K562 (cell line): Measurements from ENCODE around the gene NXN. TPM values are rescaled to one million over a fixed set of nuclear protein-coding genes. Genes with fewer than 3 reads are reported as not detected.
"Not testable (repeated sequence)": the region's sequence is repeated elsewhere in the genome, so short reads cannot be mapped to it uniquely, and the experiment has no call there.

ENCODE experiments used
- ATAC-seq: fragments of 200-7000 bp; cut with Tn5 transposase; 3 replicates; pipeline ENCODE4 v1.9.1; 2020; ENCODE audit warnings: moderate library complexity
- BruUV-seq: library from RNA; stranded (reverse); fragments of 400-500 nt; replicated peaks from 2 replicates; lab custom pipeline; 2021; lab: Mats Ljungman, UMichigan
- CTCF ChIA-PET: fragments of 300-600 bp; formaldehyde crosslinking; extraction: SDS; loops from one replicate; lab custom pipeline; 2021; ENCODE audit warnings: low intra/inter-chr PET ratio; lab: Yijun Ruan, JAX
- POLR2A ChIA-PET: fragments of 300-600, 350-650 bp; sonication (Branson Sonifier 250); formaldehyde crosslinking; extraction: SDS; loops from one replicate; lab custom pipeline; 2021; ENCODE audit warnings: antibody characterized with exemption, inconsistent platforms; lab: Yijun Ruan, JAX
- DNase-seq, 4 experiments: peaks; one replicate each; pipeline versions ENCODE4 v3.0.0 to v3.0.0-alpha.2; 2011 to 2018; ENCODE audit warnings: low spot score in 3 of 4, mixed read lengths in 3 of 4; ENCODE audit errors: extremely low read depth in 1 of 4
- FAIRE-seq: peaks from 2 replicates; lab custom pipeline; 2011; peaks lifted over from hg19 to GRCh38; lab: Jason Lieb, UNC
- H2AFZ ChIP-seq: 2 replicates; pipeline ENCODE4 v1.6.0; 2011; ENCODE audit warnings: low read depth, low read length, control low read depth, inconsistent platforms
- H3K27ac ChIP-seq: fragments of 200-600 bp; 3 replicates; pipeline ENCODE4 v1.8.0; 2011; ENCODE audit warnings: low read depth, mild to moderate bottlenecking, control low read depth, inconsistent platforms, low read length, moderate library complexity, mixed read lengths; ENCODE audit errors: extremely low read depth
- H3K27me3 ChIP-seq, 2 experiments: fragments of 300-600 bp in 1 of 2; 2 replicates in 1 of 2; 3 replicates in 1 of 2; pipeline versions ENCODE4 v1.6.0 to v1.8.0; 2011; ENCODE audit warnings: inconsistent platforms in 2 of 2, low read length in 2 of 2, mild to moderate bottlenecking in 1 of 2, mixed read lengths in 1 of 2, moderate library complexity in 1 of 2; ENCODE audit not compliant: control insufficient read depth in 2 of 2, insufficient read depth in 2 of 2
- H3K36me3 ChIP-seq: fragments of 300-600 bp; 3 replicates; pipeline ENCODE4 v1.8.0; 2011; ENCODE audit warnings: mild to moderate bottlenecking, low read length, inconsistent platforms; ENCODE audit not compliant: control insufficient read depth, insufficient read depth
- H3K4me1 ChIP-seq, 2 experiments: fragments of 200-600 bp in 1 of 2; replicated peaks in 1 of 2; 2 replicates in 1 of 2; 3 replicates in 1 of 2; pipeline versions ENCODE4 v1.5.1 to v1.8.0; 2011; ENCODE audit warnings: inconsistent platforms in 2 of 2, low read length in 2 of 2, mild to moderate bottlenecking in 1 of 2, mixed read lengths in 1 of 2, moderate library complexity in 1 of 2; ENCODE audit not compliant: control insufficient read depth in 2 of 2, insufficient read depth in 2 of 2
- H3K4me2 ChIP-seq: 2 replicates; pipeline ENCODE4 v1.6.1; 2011; ENCODE audit warnings: low read length, control low read depth, inconsistent platforms, mixed read lengths; ENCODE audit not compliant: insufficient read depth
- H3K4me3 ChIP-seq: fragments of 200-600 bp; sonication (generic), shearing (Covaris generic); 2 replicates; pipeline ENCODE4 v1.5.1; 2016; ENCODE audit warnings: control low read depth, inconsistent platforms
- H3K79me2 ChIP-seq: fragments of 200-600 bp; 3 replicates; pipeline ENCODE4 v1.8.0; 2011; ENCODE audit warnings: low read length, inconsistent platforms; ENCODE audit not compliant: control insufficient read depth, insufficient read depth
- H3K9ac ChIP-seq, 2 experiments: 2 replicates each; pipeline versions ENCODE4 v1.6.0 to v1.6.1; 2011; ENCODE audit warnings: low read depth in 2 of 2, low read length in 2 of 2, control low read depth in 1 of 2, inconsistent platforms in 1 of 2, mild to moderate bottlenecking in 1 of 2, mixed read lengths in 1 of 2; ENCODE audit not compliant: insufficient read depth in 1 of 2
- H3K9me1 ChIP-seq: one replicate; pipeline ENCODE4 v1.6.0; 2011; ENCODE audit warnings: inconsistent platforms, mild to moderate bottlenecking, low read length, moderate library complexity; ENCODE audit not compliant: control insufficient read depth, insufficient read depth
- H3K9me3 ChIP-seq: replicated peaks from 2 replicates; pipeline ENCODE4 v1.5.1; 2011; ENCODE audit warnings: low read depth, low read length, inconsistent platforms; ENCODE audit not compliant: control insufficient read depth, insufficient read depth
- H4K20me1 ChIP-seq: replicated peaks from 2 replicates; pipeline ENCODE4 v1.6.1; 2011; ENCODE audit warnings: low read length, inconsistent platforms, mixed read lengths; ENCODE audit not compliant: control insufficient read depth, insufficient read depth
- FIP1L1 ChIP-seq: fragments of 200-400 bp; formaldehyde crosslinking; IDR thresholded peaks from 2 replicates; pipeline ENCODE4 v1.6.1; 2018; ENCODE audit warnings: mild to moderate bottlenecking, low read depth, low read length; ENCODE audit not compliant: poor library complexity, severe bottlenecking
- GABPB1 ChIP-seq: sonication (generic); formaldehyde crosslinking; IDR thresholded peaks from 2 replicates; pipeline ENCODE4 v1.8.0; 2022; ENCODE audit warnings: mild to moderate bottlenecking, missing genetic modification reagents
- HMGN3 ChIP-seq: IDR thresholded peaks from 2 replicates; pipeline ENCODE4 v1.6.1; 2011; ENCODE audit warnings: borderline replicate concordance, low read depth, mild to moderate bottlenecking, mixed read lengths, low read length; ENCODE audit not compliant: insufficient read length; ENCODE audit errors: extremely low read depth
- NBN ChIP-seq: fragments of 450-650 bp; IDR thresholded peaks from 2 replicates; pipeline ENCODE4 v1.6.1; 2016; ENCODE audit warnings: low read depth, mild to moderate bottlenecking
- POLR2A ChIP-seq: fragments of 450-650 bp; conservative IDR thresholded peaks from 2 replicates; pipeline ENCODE4 v1.6.1; 2016
- SMARCC2 ChIP-seq: fragments of 450-650 bp; IDR thresholded peaks from 2 replicates; pipeline ENCODE4 v1.6.1; 2017; ENCODE audit warnings: antibody characterized with exemption, moderate library complexity, mild to moderate bottlenecking, low read depth
- ZKSCAN8 ChIP-seq: fragments of 200-800 bp; sonication (Bioruptor generic); IDR thresholded peaks from 2 replicates; pipeline ENCODE4 v1.6.1; 2016; ENCODE audit warnings: missing genetic modification characterization, missing compliant biosample characterization
- ZNF280A ChIP-seq: fragments of 450-650 bp; IDR thresholded peaks from 2 replicates; pipeline ENCODE4 v1.6.1; 2018; ENCODE audit warnings: mild to moderate bottlenecking, low read depth; ENCODE audit not compliant: partially characterized antibody
- ZNF740 ChIP-seq, 3 experiments: fragments of 200-800 bp in 1 of 3; sonication (Bioruptor generic) in 1 of 3; sonication (generic) in 1 of 3; formaldehyde crosslinking in 1 of 3; IDR thresholded peaks; 2 replicates each; pipeline versions ENCODE4 v1.6.1 to v1.8.0; 2016 to 2022; ENCODE audit warnings: mild to moderate bottlenecking in 2 of 3, missing compliant biosample characterization in 2 of 3, missing genetic modification characterization in 2 of 3, missing genetic modification reagents in 1 of 3
- WGBS: fragments of 100-300 bp; shearing (Covaris generic); methylation state at CpG from one replicate; pipeline ENCODE4 v1.1.6; 2016; ENCODE audit warnings: low coverage, mixed read lengths; ENCODE audit not compliant: insufficient coverage; ENCODE audit errors: missing lambda C conversion rate; 5-methylcytosine and 5-hydroxymethylcytosine counted together
- in situ Hi-C: fragments of 300-500 bp; cut with MboI; formaldehyde crosslinking; loops from 4 replicates; pipeline ENCODE4 v1.15.0; 2018; ENCODE audit warnings: inconsistent platforms, mixed read lengths
- intact Hi-C: fragments of 100-400 bp; cut with micrococcal nuclease; formaldehyde crosslinking; loops from 2 replicates; pipeline ENCODE4 v1.14.2; 2022
- polyA plus RNA-seq, 8 experiments: library from polyadenylated mRNA; depleted of rRNA in 4 of 8; stranded (reverse) in 5 of 8; unstranded in 3 of 8; fragments of >200 nt; fragmentation: Nextera tagmentation in 2 of 8; fragmentation: Illumina TruSeq in 1 of 8; extraction: Ambion mirVana in 2 of 8; extraction: Trizol in 1 of 8; gene quantifications; 2 replicates each; pipeline versions ENCODE4 v1.2.1 to v1.2.3, GENCODE V29; 2011 to 2014; ENCODE audit warnings: inconsistent platforms in 1 of 8, missing spikeins in 1 of 8
- total RNA-seq, 7 experiments: library from RNA; depleted of rRNA in 6 of 7; stranded (reverse); fragments of >200 nt in 6 of 7; fragmentation: Illumina TruSeq in 2 of 7; extraction: Trizol in 2 of 7; gene quantifications; 2 replicates each; pipeline versions ENCODE4 v1.2.1 to v1.2.3, GENCODE V29; 2011 to 2021; ENCODE audit warnings: low replicate concordance in 1 of 7

The NXN gene
- total and polyA plus RNA-seq, 9 of the 15 experiments (the other 6 are each of a cell fraction or from before 2014, with no cell fraction given) = 0.08 to 0.39 (median 0.29) TPM; not detected in 5

GRCh38 chr17:759964-760363 is 219.6 kb downstream of the NXN start:
- Histone ChIP-seq H3K9me1 (no peaks in the 10 kb centered on the region), H3K36me3 (peaks cover 55% of the 10 kb centered on the region), H4K20me1 (no peaks in the 10 kb centered on the region), H3K79me2 (no peaks in the 10 kb centered on the region), H3K9me3 (no peaks in the 10 kb centered on the region), H3K9ac (no peak overlapping the region), H3K27me3 (no peaks in the 10 kb centered on the region), H3K4me1 (no peaks in the 10 kb centered on the region), H3K4me3 (no peak overlapping the region), H3K27ac (no peak overlapping the region), H2AFZ (no peak overlapping the region), H3K4me2 (no peak overlapping the region)
- in situ Hi-C loops = no loop called here
- ChIA-PET POLR2A (interaction anchor here (0.6 kb wide), 1 partner anchor 32 kb away, joined by 3 read pairs; no protein-coding TSS in a partner anchor), CTCF (no interaction called here)
- ATAC-seq = no peak
- intact Hi-C loops = no loop called here
- no peak for FAIRE-seq
- no peak for DNase-seq
- TF ChIP-seq NBN (no peak), ZNF280A (no peak), FIP1L1 (no peak), SMARCC2 (no peak), ZKSCAN8 (CRISPR knock-in tag) (no peak), GABPB1 (CRISPR knock-in tag) (no peak), ZNF740 (CRISPR knock-in tag; IDR thresholded peaks at IDR 0.05) (no peak), ZNF740 (tag; IDR thresholded peaks at IDR 0.05) (no peak), HMGN3 (no peak), POLR2A (no peak)
- 98% methylated on average over 5 of the region's 5 CpGs for WGBS
- no TSS peak for BruUV-seq

GRCh38 chr17:756010-756567 is 223.5 kb downstream of the NXN start:
- H3K27ac ChIP-seq, H4K20me1 ChIP-seq, ATAC-seq, in situ Hi-C loops, H3K9ac ChIP-seq, BruUV-seq, H3K9me3 ChIP-seq, H3K27me3 ChIP-seq, H3K9me1 ChIP-seq, intact Hi-C loops, FAIRE-seq, H2AFZ ChIP-seq, H3K4me3 ChIP-seq, H3K4me2 ChIP-seq, DNase-seq, H3K79me2 ChIP-seq, CTCF ChIA-PET: not testable (repeated sequence)
- Histone ChIP-seq H3K36me3 (peaks cover 31% of the 10 kb centered on the region), H3K4me1 (peaks cover 7 to 12% of the 10 kb centered on the region in 2 experiments; a peak in 3 of 5 replicates)
- POLR2A ChIA-PET = interaction anchor here (0.7 to 1.7 kb wide), 2 partner anchors 8 to 624 kb away, joined by 4 to 5 read pairs; no protein-coding TSS in a partner anchor
- WGBS = 94% methylated on average over 3 of the region's 15 CpGs
